BLaER1 treated with 17β-estradiol and CSF1 and Interleukin-3, amounts not matched to agents 10 nM and 100 nM (cell line): ENCODE results near the gene PARD6A.
"Not testable (repeated sequence)": the region's sequence is repeated elsewhere in the genome, so short reads cannot be mapped to it uniquely, and the experiment has no call there.

Experiments
- H3K27ac ChIP-seq, 11 experiments: shearing (Covaris generic); formaldehyde crosslinking; 2 replicates each; pipeline ENCODE4 v1.8.1; 2022
- H3K27me3 ChIP-seq, 11 experiments: shearing (Covaris generic); formaldehyde crosslinking; 2 replicates each; pipeline ENCODE4 v1.8.1; 2022
- H3K36me3 ChIP-seq, 11 experiments: shearing (Covaris generic); formaldehyde crosslinking; 2 replicates each; pipeline ENCODE4 v1.8.1; 2022
- H3K4me1 ChIP-seq, 10 experiments: shearing (Covaris generic); formaldehyde crosslinking; 2 replicates each; pipeline ENCODE4 v1.8.1; 2022
- H3K4me2 ChIP-seq, 11 experiments: shearing (Covaris generic); formaldehyde crosslinking; 2 replicates each; pipeline ENCODE4 v1.8.1; 2022
- H3K4me3 ChIP-seq, 10 experiments: shearing (Covaris generic); formaldehyde crosslinking; 2 replicates each; pipeline ENCODE4 v1.8.1; 2022
- H3K9ac ChIP-seq, 11 experiments: shearing (Covaris generic); formaldehyde crosslinking; 2 replicates each; pipeline ENCODE4 v1.8.1; 2022
- H3K9me3 ChIP-seq, 11 experiments: shearing (Covaris generic); formaldehyde crosslinking; replicated peaks in 1 of 11; 2 replicates each; pipeline ENCODE4 v1.8.1; 2022
- H4K20me1 ChIP-seq, 11 experiments: shearing (Covaris generic); formaldehyde crosslinking; 2 replicates each; pipeline ENCODE4 v1.8.1; 2022
- Cebpa-rat ChIP-seq, 11 experiments: shearing (Covaris generic); IDR thresholded peaks; 2 replicates each; pipeline ENCODE4 v1.8.1; 2022

PARD6A gene

DNA sequence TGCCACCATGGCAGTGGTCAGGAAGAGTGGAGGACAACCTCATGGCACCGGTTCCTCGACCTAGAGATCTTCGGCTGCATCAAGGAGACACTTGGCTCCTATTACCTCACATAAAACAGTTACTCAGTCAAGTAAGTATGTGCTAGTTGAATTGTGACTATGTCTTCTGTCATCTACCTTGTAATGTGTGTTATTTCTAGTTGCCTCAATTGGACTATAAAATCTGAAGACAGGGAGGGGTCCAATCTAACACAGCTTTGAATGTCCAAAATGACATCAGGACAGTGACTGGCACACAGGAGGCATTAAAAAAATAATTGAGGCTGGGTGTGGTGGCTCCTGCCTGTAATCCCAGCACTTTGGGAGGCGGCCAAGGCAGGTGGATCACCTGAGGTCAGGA is 23.0 kb downstream of the PARD6A start:
- Histone ChIP-seq H3K27me3 (no peaks in the 10 kb centered on the region), H4K20me1 (peaks cover 0 to 28% (median 0%) of the 10 kb centered on the region in 11 experiments; a peak in 6 of 22 replicates), H3K4me2 (no peak overlapping the region), H3K27ac (no peak overlapping the region), H3K9ac (no peak overlapping the region), H3K9me3 (no peaks in the 10 kb centered on the region), H3K36me3 (peaks cover 43 to 62% (median 56%) of the 10 kb centered on the region in 11 experiments), H3K4me1 (peaks cover 17 to 24% (median 21%) of the 10 kb centered on the region in 10 experiments), H3K4me3 (no peak overlapping the region)
- no peak for TF ChIP-seq Cebpa-rat (IDR thresholded peaks at IDR 0.05)

DNA sequence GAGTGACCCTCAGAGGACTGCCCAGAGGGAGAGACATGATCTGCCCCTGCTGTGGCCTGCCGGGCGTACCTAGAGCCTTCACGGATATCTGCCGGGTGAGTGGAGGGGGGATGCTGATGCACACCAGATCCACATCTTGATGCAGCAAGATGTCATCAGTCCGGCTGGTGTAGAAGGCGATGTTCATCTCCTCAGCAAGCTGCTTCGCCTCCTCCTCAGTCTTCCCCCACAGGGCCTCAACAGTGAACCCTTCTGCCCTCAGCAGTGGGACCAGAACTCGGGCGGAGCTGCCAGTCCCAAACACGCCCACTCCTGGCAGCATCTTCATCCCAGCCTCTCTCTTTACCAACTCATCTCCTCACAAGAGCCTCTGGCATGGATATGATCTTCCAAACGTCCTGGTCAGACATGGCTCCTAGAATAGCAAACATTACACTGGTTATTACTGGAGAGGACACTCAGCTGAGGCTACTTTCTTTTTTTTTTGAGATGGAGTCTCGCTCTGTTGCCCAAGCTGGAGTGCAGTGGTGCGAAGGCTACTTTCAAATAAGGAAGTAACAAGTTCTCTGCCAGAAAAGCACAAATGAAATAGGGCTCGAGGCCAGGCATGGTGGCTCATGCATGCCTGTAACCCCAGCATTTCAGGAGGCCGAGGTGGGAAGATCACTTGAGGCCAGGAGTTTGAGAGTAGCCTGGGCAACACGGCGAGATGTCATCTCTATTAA is 24.8 kb downstream of the PARD6A start:
- H3K4me3 ChIP-seq, result no peak overlapping the region
- H3K27ac ChIP-seq, result 0 out of 22 replicates have a peak overlapping the region, but pooled peaks of 2 of the 11 experiments have one; percentile 2 to 10
- no peak overlapping the region for H3K9ac ChIP-seq
- H3K9me3 ChIP-seq, result no peaks in the 10 kb centered on the region
- no peaks in the 10 kb centered on the region for H3K27me3 ChIP-seq
- H3K4me1 ChIP-seq, result peaks cover 17 to 28% (median 22%) of the 10 kb centered on the region in 10 experiments
- TF ChIP-seq Cebpa-rat (IDR thresholded peaks at IDR 0.05), result no peak
- H3K36me3 ChIP-seq, result peaks cover 36 to 60% (median 56%) of the 10 kb centered on the region in 11 experiments
- H4K20me1 ChIP-seq, result peaks cover 0 to 28% (median 0%) of the 10 kb centered on the region in 11 experiments; a peak in 6 of 22 replicates
- peak overlapping the region; percentile 7 to 63 (median 39) for H3K4me2 ChIP-seq

DNA sequence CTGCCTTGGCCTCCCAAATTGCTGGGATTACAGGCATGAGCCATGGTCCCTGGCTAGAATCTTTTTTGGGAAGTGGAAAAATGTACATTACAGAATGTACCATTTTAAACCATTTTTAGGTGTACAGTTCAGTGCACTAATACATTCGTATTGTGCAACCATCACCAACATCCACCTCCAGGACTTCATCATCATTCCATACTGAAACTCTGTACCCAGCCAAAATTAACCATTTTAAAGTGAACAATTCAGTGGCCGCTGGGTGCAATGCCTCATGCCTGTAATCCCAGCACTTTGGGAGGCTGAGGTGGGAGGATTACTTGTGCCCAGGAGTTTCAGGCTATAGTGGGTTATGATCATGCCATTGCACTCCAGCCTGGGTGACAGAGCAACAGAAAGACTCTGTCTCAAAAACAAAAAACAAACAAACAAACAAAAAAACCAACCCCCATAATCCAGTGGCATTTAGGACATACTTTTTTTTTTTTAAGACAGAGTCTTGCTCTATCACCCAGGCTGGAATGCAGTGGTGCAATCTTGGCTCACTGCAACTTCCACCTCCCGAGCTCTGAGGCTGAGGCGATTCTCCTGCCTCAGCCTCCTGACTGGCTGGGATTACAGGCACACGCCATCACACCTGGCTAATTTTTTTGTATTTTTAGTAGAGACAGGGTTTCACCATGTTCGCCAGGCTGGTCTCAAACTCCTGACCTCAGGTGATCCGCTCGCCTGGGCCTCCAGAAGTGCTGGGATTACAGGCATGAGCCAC is 32.9 kb downstream of the PARD6A start:
- not testable (repeated sequence) for H3K9ac ChIP-seq, H3K27me3 ChIP-seq, H3K9me3 ChIP-seq, H3K4me3 ChIP-seq
- TF ChIP-seq Cebpa-rat (IDR thresholded peaks at IDR 0.05), result 0 out of 22 replicates have a peak, but pooled peaks of 1 of the 11 experiments have one; percentile 34
- H4K20me1 ChIP-seq, result peaks cover 0 to 80% (median 19%) of the 10 kb centered on the region in 11 experiments; a peak in 13 of 22 replicates
- peaks cover 11 to 42% (median 24%) of the 10 kb centered on the region in 11 experiments; a peak in 21 of 22 replicates for H3K36me3 ChIP-seq
- peaks cover 12 to 30% (median 21%) of the 10 kb centered on the region in 10 experiments; a peak in 19 of 20 replicates for H3K4me1 ChIP-seq
- peak overlapping the region in 6 of 11 experiments; percentile 1 to 46 (median 17); a peak in 3 of 22 replicates for H3K27ac ChIP-seq
- H3K4me2 ChIP-seq, result peak overlapping the region in 10 of 11 experiments; percentile 15 to 55 (median 42); a peak in 16 of 22 replicates

DNA sequence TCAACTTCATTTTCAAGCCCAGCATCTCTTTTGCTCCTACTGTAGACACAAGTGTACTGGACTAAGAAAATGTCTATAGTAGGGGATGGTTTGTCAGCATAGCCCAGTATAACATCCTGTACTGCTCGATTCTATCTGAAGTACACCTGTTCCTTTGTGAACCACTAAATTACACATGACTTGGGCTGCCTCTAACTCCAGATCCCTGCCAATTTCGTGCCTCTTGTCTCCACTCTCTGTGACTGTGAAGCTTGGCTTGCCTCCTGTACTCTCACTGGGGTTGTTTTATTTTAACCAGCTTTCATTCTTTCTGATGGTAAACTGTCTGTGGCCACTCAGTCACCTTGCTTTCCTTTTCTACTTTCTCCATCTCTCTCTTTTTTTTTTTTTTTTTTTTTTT is 33.9 kb downstream of the PARD6A start:
- Histone ChIP-seq H3K36me3 (peaks cover 20 to 51% (median 33%) of the 10 kb centered on the region in 11 experiments), H3K9ac (no peak overlapping the region), H3K9me3 (peaks cover 7 to 12% (median 11%) of the 10 kb centered on the region in 11 experiments), H3K27me3 (no peaks in the 10 kb centered on the region), H3K4me1 (peaks cover 12 to 26% (median 20%) of the 10 kb centered on the region in 10 experiments; a peak in 19 of 20 replicates), H3K27ac (no peak overlapping the region; a peak in 1 of 22 replicates), H4K20me1 (peaks cover 0 to 84% (median 19%) of the 10 kb centered on the region in 11 experiments; a peak in 13 of 22 replicates), H3K4me2 (no peak overlapping the region), H3K4me3 (no peak overlapping the region)
- no peak for TF ChIP-seq Cebpa-rat (IDR thresholded peaks at IDR 0.05)

DNA sequence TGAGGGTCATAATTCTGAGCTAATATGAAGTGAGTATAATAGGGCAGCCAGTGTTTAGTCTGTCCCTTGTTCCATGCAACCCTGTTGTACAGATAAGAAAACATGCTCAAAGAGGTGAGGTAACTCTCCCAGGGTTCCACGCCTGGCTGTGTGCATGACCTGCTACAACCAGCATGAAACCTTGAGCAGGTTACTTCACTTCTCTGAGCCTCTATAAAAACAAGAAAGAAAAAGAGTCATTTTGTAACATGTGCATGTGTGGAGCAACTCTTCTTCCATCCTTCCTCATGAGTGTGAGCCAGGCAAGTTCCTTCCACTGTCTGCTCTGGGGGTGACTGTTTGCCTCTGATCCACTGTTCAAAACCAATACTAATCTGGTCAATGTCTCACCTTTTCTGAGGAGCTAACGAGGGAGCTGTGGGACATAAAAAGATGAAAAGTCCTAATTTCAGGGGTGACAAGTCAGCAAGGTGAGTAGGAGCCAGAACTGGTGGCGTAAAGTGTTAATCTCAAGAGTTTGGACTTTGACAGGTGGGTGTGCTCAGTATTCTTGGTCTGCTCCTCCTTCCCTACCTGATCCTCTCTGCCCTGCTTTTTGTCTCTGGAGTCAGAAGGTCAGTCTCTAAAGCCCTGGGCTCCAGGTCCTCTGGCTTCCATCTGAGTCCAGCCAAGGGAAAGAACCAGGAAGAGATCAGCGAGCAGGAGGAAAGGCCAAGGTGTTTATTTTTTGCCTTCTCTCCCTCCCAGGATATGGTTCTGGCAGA is 36.8 kb downstream of the PARD6A start:
- Histone ChIP-seq H3K4me3 (no peak overlapping the region), H3K9me3 (peaks cover 10 to 24% (median 16%) of the 10 kb centered on the region in 11 experiments), H4K20me1 (peaks cover 0 to 80% (median 19%) of the 10 kb centered on the region in 11 experiments; a peak in 14 of 22 replicates), H3K4me1 (peaks cover 12 to 24% (median 16%) of the 10 kb centered on the region in 10 experiments; a peak in 19 of 20 replicates), H3K36me3 (peaks cover 24 to 38% (median 32%) of the 10 kb centered on the region in 11 experiments), H3K27ac (no peak overlapping the region), H3K4me2 (no peak overlapping the region), H3K27me3 (no peaks in the 10 kb centered on the region), H3K9ac (no peak overlapping the region)
- TF ChIP-seq Cebpa-rat (IDR thresholded peaks at IDR 0.05), result no peak

DNA sequence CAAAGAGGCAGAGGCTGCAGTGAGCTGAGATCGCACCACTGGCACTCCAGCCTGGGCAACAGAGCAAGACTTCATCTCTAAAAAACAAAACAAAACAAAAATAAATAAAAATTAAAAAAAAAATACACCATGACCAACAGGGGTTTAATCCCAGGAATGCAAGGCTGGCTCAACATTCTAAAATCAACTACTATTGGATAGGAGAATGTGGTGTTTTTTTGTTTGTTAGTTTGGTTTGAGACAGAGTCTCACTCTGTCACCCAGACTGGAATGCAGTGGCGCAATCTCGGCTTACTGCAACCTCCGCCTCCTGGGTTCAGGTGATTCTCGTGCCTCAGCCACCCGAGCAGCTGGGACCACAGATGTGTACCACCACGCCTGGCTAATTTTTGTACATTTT is 38.5 kb downstream of the PARD6A start:
- H3K9ac ChIP-seq, result no peak overlapping the region
- H3K27ac ChIP-seq, result no peak overlapping the region
- H3K4me2 ChIP-seq, result no peak overlapping the region
- peaks cover 24 to 42% (median 32%) of the 10 kb centered on the region in 11 experiments for H3K36me3 ChIP-seq
- H4K20me1 ChIP-seq, result peaks cover 0 to 80% (median 7%) of the 10 kb centered on the region in 11 experiments; a peak in 13 of 22 replicates
- peaks cover 0 to 8% (median 2%) of the 10 kb centered on the region in 10 experiments; a peak in 7 of 20 replicates for H3K4me1 ChIP-seq
- TF ChIP-seq Cebpa-rat (IDR thresholded peaks at IDR 0.05), result no peak
- H3K4me3 ChIP-seq, result no peak overlapping the region
- H3K9me3 ChIP-seq, result peaks cover 10 to 24% (median 16%) of the 10 kb centered on the region in 11 experiments
- no peaks in the 10 kb centered on the region for H3K27me3 ChIP-seq

DNA sequence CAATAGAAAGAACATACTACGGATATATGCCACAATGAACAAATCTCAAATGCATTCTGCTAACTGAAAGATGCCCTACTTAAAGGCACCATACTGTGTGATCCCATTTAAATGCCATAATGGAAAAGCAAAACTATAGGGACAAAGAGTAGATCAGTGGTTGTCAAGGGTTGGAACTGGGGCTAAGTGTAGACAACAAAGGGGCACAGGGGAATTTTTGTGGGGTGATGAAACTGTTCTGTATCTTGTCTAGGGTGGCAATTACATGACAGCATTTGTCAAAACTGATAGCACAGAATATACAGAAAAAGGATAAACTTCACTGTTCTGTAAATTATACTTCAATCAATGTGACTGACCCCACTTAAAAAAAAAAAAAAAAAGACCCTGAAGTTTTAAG is 40.7 kb downstream of the PARD6A start:
- no peak for TF ChIP-seq Cebpa-rat (IDR thresholded peaks at IDR 0.05)
- H3K4me3 ChIP-seq, result no peak overlapping the region

DNA sequence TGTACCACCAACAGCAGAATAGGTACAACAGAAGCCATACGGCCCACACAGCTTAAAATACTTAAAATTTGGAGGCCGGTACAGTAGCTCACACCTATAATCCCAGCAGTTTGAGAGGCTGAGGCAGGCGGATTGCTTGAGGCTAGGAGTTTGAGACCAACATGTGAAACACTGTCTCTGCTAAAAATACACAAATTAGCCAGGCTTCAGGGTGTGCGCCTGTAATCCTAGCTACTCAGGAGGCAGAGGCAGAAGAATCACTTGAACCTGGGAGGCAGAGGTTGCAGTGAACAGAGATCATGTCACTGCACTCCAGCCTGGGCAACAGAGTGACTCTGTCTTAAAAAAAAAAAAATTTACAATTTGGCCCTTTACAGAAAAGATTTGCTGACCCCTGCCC is 41.4 kb downstream of the PARD6A start:
- Histone ChIP-seq H3K27ac (no peak overlapping the region), H3K4me2 (no peak overlapping the region), H3K4me3 (no peak overlapping the region), H3K4me1 (peaks cover 0 to 7% (median 0%) of the 10 kb centered on the region in 10 experiments; a peak in 2 of 20 replicates), H3K9ac (no peak overlapping the region), H3K27me3 (no peaks in the 10 kb centered on the region), H4K20me1 (peaks cover 0 to 65% (median 12%) of the 10 kb centered on the region in 11 experiments; a peak in 16 of 22 replicates), H3K36me3 (peaks cover 24 to 52% (median 33%) of the 10 kb centered on the region in 11 experiments), H3K9me3 (peaks cover 10 to 24% (median 17%) of the 10 kb centered on the region in 11 experiments)
- TF ChIP-seq Cebpa-rat (IDR thresholded peaks at IDR 0.05), result no peak

More for the DNA sequence above, 40.7 kb downstream of the PARD6A start:
- no peak overlapping the region for H3K4me2 ChIP-seq
- H3K36me3 ChIP-seq, result peaks cover 24 to 50% (median 34%) of the 10 kb centered on the region in 11 experiments
- H3K9ac ChIP-seq, result no peak overlapping the region
- no peaks in the 10 kb centered on the region for H3K27me3 ChIP-seq
- peaks cover 0 to 7% (median 0%) of the 10 kb centered on the region in 10 experiments; a peak in 2 of 20 replicates for H3K4me1 ChIP-seq
- no peak overlapping the region for H3K27ac ChIP-seq
- H3K9me3 ChIP-seq, result peaks cover 10 to 24% (median 16%) of the 10 kb centered on the region in 11 experiments
- peaks cover 0 to 72% (median 12%) of the 10 kb centered on the region in 11 experiments; a peak in 16 of 22 replicates for H4K20me1 ChIP-seq
